Stimulated activated naive CD4-positive, alpha-beta T cell (primary cell): ENCODE results near the gene CLEC18A.
"Not testable (repeated sequence)": the region's sequence is repeated elsewhere in the genome, so short reads cannot be mapped to it uniquely, and the experiment has no call there.

Experiments
- DNase-seq, 6 experiments: peaks; one replicate each; lab custom pipeline; 2025; lab: John Stamatoyannopoulos, UW

Gene CLEC18A

GRCh38 chr16:69952116-69952515, 982 bp downstream of the CLEC18A start:
- not testable (repeated sequence) for DNase-seq

DNA sequence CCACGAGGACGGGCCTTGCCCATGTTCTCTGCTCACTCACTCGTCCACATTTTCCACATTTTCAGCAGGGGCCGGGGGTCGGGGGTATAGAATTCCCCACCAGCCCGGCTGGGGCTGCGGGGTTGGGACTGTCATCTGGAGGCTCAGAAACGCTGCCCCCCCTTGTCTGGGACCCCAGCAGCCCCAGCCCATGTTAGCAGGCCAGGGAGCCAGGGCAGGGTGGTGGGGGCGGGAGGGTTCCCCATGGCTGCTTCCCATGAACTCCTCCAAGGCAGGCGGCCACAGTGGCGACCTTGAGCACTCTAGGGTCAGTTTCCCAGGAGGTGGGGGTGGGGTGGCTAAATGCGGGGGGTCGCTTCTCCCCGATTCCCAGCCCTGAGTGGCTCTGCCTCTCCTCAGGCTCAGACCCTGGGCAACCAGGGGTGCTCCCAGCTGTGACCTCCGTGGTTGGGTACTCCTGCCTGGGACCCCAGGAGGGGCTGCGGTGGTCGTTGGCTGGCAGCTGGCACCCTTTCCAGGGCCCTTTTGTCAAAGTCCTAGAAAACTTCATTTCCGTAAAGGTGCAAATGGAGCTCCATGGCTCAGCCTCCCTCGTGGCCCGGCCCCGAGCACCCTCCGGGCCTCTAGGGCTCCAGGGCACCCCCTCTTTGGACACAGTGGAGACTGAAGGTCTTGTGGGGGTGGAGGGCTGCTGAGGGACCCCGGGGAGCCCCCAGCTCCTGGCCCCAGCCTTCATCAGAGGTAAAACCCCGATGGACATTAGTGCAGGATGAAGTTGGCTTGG, 1.6 kb downstream of the CLEC18A start:
- DNase-seq = not testable (repeated sequence)

- not testable (repeated sequence) for DNase-seq
Measured at GRCh38 chr16:69954241-69954640, 3.1 kb downstream of the CLEC18A start.

DNA sequence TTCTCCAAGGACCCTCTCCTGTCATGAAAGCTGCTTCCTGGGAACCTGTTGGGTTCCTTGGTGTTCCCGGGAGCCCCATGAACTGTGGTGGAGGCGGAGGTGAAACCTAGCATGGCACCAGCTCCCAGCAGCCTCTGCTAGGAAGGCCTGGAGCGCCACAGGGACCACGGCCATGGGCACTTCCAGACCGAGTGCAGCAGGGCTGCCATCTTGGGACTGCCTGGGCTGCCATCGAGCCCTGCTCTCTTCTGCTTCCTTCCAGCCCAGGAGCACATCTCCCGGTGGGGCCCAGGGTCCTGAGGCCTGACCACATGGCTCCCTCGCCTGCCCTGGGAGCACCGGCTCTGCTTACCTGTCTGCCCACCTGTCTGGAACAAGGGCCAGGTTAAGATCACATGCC, 12.2 kb downstream of the CLEC18A start:
- DNase-seq = not testable (repeated sequence)

DNA sequence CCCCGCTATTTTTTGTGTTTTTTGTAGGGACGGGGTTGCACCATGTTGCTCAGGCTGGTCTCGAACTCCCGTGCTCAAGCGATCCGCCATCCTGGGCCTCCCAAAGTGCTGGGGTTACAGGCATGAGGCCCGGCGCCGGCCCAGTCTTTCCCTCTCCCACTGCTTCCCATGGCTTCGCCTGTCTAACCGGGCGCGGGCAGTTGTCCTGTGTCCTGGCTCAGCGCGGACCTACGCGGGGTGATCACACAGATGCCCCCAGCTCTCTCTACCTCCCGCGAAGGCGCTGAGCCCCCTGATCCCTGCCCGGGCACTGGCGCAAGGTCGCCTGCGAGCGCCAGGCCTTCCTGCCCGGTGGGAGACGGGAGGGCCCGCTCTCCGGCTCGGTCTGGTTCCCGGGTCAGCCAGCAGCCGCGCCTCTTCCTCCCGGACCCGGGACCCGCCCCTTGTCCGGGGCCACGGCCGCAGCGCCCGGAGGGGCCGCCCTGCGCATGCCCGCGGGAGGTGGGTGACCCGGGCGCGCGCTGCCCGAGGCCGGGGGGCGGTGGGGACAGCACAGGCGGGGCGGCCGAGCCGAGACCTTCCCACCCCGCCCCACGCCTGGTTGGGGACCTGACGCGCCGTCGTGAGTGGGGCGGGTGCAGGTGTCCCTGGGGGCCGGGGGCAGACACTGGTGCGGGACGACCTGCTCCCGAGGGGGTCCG, 14.0 kb downstream of the CLEC18A start:
- not testable (repeated sequence) for DNase-seq

GRCh38 chr16:69965661-69966054, 14.5 kb downstream of the CLEC18A start:
- not testable (repeated sequence) for DNase-seq

- DNase-seq = not testable (repeated sequence)
Measured at GRCh38 chr16:69967688-69968087, 16.6 kb downstream of the CLEC18A start.

DNA sequence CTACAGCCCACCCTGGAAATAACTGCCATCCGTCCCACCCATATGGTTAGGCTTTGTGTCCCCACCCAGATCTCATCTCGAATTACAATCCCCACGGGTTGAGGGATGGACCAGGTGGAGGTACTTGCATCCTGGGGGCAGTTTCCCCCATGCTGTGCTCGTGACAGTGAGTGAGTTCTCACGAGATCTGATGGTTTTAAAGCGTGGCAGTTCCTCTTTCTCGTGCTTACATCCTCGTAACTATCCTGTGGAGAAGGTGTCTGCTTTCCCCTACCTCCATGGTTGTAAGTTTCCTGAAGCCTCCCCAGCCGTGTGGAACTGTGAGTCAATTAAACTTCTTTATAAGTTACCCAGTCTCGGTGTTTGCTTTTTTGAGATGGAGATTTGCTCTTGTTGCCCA, 17.0 kb downstream of the CLEC18A start:
- not testable (repeated sequence) for DNase-seq

DNA sequence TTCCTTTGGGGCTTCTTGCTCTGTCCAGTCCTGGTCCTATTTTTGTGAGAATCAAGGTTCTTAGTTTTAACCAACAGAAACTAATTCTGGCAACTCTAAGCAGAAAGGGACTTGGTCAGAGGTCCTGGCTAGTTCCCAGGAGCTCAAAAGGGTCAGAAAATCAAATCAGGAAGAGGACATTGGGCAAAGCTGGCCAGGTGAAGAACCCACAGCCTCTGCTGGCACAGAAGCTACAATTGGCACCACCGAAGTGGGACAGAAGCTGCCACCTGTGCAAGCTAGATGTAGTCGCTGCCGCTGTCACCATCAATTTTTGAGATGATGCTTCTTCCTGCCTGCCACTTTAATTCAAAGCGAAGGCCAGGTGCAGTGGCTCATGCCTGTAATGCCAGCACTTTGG, 18.5 kb downstream of the CLEC18A start:
- not testable (repeated sequence) for DNase-seq

GRCh38 chr16:69972120-69972519, 21.0 kb downstream of the CLEC18A start:
- DNase-seq = not testable (repeated sequence)

- not testable (repeated sequence) for DNase-seq
Measured at GRCh38 chr16:69972935-69973334, 21.8 kb downstream of the CLEC18A start.

GRCh38 chr16:69985196-69985595, 34.1 kb downstream of the CLEC18A start:
- DNase-seq = peak in 3 of 6 experiments; percentile 4 to 23 (median 9)

DNA sequence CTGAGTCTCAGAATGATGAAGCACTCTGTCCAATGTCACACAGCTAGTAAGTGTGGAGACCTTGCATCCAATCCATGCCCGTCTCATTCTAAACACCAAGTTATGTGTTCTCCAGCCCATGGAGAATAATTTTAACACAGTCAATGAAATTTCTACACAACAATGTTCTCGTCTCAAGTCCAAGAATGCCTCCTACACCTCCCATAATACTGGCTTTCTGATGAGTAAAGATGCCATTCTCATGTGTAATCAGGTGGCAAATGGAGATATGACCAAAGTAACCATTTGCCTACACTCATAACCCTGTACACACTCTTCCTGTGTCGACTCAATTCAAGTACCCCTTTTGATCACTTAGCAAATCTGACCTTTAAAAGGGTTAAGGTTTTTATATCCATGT, 46.8 kb downstream of the CLEC18A start:
- not testable (repeated sequence) for DNase-seq

DNA sequence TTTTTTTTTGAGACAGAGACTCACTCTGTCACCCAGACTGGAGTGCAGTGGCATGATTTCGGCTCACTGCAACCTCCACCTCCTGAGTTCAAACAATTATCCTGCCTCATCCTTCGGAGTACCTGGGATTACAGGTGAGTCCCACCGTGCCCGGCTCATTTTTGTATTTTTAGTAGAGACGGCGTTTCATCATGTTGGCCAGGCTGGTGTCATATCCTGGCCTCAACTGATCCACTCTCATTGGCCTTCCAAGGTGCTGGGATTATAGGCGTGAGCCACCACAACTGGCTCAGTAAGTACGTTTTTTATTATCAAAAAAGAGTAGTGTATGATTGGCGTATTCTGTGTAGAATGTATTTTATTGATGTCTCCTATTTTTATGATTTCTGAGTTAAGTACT, 48.7 kb downstream of the CLEC18A start:
- DNase-seq = not testable (repeated sequence)

GRCh38 chr16:70003511-70003910, 52.4 kb downstream of the CLEC18A start:
- not testable (repeated sequence) for DNase-seq

DNA sequence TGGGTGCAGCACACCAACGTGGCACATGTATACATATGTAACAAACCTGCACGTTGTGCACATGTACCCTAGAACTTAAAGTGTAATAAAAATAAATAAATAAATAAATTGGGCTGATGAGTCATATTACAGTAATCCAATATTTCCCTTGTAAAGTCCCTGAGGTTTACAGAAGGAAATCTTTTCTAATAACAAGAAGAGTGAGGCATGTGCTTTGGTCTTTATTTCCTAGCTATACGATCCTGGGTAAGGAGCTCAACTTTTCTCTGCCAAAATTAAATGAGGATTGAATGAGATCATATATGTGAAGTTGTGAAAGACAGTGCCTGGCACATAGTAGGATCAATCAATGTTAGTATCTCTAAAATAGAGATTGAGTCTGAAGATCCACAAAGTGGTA, 57.5 kb downstream of the CLEC18A start:
- not testable (repeated sequence) for DNase-seq

DNA sequence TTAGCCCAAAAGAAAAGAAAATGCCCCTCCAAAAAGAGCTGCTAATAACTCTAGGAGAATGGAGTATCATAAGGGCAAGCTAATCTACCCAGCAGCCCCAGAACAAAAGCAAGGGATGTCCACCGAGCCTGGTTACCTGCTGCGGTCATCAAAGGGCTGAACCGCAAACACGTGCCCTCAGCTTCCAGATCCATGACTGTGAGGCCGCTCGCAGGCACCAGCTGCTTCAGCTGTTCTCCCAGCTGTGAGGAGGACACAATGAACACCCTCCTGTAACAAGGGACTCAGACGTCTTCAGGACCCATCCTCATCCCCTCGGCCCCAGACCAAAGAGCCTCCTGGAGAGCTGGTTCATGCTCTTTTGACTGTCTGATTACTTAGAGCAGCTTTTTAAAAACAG, 59.5 kb downstream of the CLEC18A start:
- DNase-seq = not testable (repeated sequence)

DNA sequence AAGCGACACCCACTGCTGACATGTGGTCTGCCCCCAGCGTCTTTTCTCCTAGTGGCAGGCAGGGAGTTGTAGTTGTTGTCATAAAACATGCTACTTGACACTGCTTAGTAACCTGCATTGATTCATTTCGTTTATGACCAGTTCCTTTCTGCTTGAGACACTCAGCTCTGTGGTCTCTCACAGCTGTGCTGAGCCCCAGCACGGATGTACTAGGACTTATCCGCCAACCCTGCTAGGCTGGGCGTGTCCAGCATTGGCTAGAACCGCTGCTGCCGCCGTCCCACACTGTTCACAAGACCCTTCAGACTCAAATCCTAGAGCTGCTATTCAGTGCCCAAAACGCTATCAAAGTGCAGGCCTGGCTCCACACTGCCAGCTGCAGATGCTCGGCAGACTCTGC, 60.0 kb downstream of the CLEC18A start:
- DNase-seq = not testable (repeated sequence)

- not testable (repeated sequence) for DNase-seq
Measured at GRCh38 chr16:70012354-70012753, 61.2 kb downstream of the CLEC18A start.

DNA sequence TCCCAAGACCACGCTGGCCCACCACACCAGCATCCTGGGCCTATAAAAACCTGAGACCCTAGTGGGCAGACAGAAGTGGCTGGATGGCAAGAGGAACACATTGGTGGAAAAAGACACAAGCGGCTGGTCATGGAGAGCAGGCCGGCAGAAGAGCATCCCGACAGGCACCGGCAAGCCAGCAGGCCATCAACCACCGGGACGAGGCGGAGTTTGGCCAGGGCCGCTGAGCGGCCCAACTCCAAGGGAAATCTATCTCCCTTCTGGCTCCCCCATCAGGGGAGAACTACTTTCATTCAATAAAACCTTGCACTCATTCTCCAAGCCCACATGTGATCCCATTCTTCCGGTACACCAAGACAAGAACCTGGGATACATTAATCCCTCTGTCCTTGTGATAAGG, 61.8 kb downstream of the CLEC18A start:
- DNase-seq = not testable (repeated sequence)
